Psoas muscle (tissue), 8 donors: ENCODE data around the gene LRFN3. TPM values are rescaled to one million over a fixed set of nuclear protein-coding genes. Genes with fewer than 3 reads are reported as not detected.

Source experiments
- ATAC-seq, 4 donors: fragments of 200-7000 bp; cut with Tn5 transposase; one replicate each; pipeline ENCODE4 v1.9.1; 2020; ENCODE audit warnings: moderate library complexity in 3 of 4, mild to moderate bottlenecking in 2 of 4
- DNase-seq, 2 donors: peaks; one replicate each; pipeline ENCODE4 v3.0.0-alpha.2; 2020
- H3K27ac ChIP-seq: fragments of 200-600 bp; one replicate; pipeline ENCODE4 v1.8.0; 2022
- H3K27me3 ChIP-seq, 3 donors: fragments of 200-600 bp in 1 of 3; one replicate each; pipeline versions ENCODE4 v1.6.1 to v1.8.0; 2013 to 2022; ENCODE audit warnings: low read length in 2 of 3, mild to moderate bottlenecking in 2 of 3, moderate library complexity in 1 of 3; ENCODE audit not compliant: insufficient read depth in 3 of 3
- H3K36me3 ChIP-seq, 2 donors: fragments of 200-600 bp in 1 of 2; one replicate each; pipeline versions ENCODE4 v1.6.1 to v1.8.0; 2013 to 2022; ENCODE audit warnings: low read depth in 1 of 2, mild to moderate bottlenecking in 1 of 2, moderate library complexity in 1 of 2; ENCODE audit not compliant: insufficient read depth in 1 of 2
- H3K4me1 ChIP-seq: fragments of 200-600 bp; one replicate; pipeline ENCODE4 v1.8.0; 2022
- H3K4me3 ChIP-seq: fragments of 200-600 bp; one replicate; pipeline ENCODE4 v1.8.0; 2022; ENCODE audit warnings: mild to moderate bottlenecking
- H3K9me3 ChIP-seq: fragments of 200-600 bp; one replicate; pipeline ENCODE4 v1.8.0; 2022
- CTCF ChIP-seq: fragments of 200-600 bp; IDR thresholded peaks from one replicate; pipeline ENCODE4 v1.8.0; 2022; ENCODE audit warnings: antibody characterized with exemption
- WGBS, 3 donors: extraction: QIAGEN DNeasy Blood & Tissue Kit; methylation state at CpG; one replicate each; pipeline versions ENCODE4 v1.1.6 to v1.1.7; 2013; 5-methylcytosine and 5-hydroxymethylcytosine counted together
- intact Hi-C, 2 donors: fragments of 100-400 bp; cut with DNase I; formaldehyde crosslinking; loops; one replicate each; pipeline versions ENCODE4 v1.11.0 to v1.14.2; 2022
- polyA plus RNA-seq, 3 donors: library from polyadenylated mRNA; stranded (reverse); fragments of 200-250 nt; gene quantifications; one replicate each; pipeline ENCODE4 v1.2.3, GENCODE V29; 2013
- total RNA-seq, 4 donors: library from RNA; stranded (reverse); fragmentation: NEBNext Ultra II Directional in 2 of 4; extraction: Animal tissue kit (Norgen Biotek cat#: 25700) in 2 of 4; gene quantifications; one replicate each; pipeline versions ENCODE4 v1.2.1 to v1.2.4, GENCODE V29; 2021 to 2023
- donor health status: healthy with polysubstance abuse.
- donor health status: DM: no; HTN: no; CAD: no; lungs with moderate emphysema.
- donor health status: Bipolar disorder and iron deficiency.
- donor health status: healthy.
- donor health status: DM: yes; HTN: yes; CAD: no.
- donor health status: DM: no; HTN: no; CAD: no.
- donor health status: DM: no; HTN: no; CAD: no.
- donor health status: DM: yes; HTN: yes; CAD: no.

The LRFN3 gene
- total and polyA plus RNA-seq, 7 donors, result 7.2 to 25.6 (median 10.7) TPM

- H3K36me3 ChIP-seq, result no peaks in the 10 kb centered on the region
- H3K9me3 ChIP-seq, result no peaks in the 10 kb centered on the region
- no peak overlapping the region for H3K4me3 ChIP-seq
- no peaks in the 10 kb centered on the region for H3K4me1 ChIP-seq
- ATAC-seq, result no peak
- intact Hi-C loops, result no loop called here
- no peak for TF ChIP-seq CTCF
- no peak for DNase-seq
- WGBS, 3 donors, result 59 to 66% (median 62%) methylated on average over 3 of the region's 3 CpGs
- peaks cover 0 to 7% (median 3%) of the 10 kb centered on the region in 3 donors for H3K27me3 ChIP-seq
- no peak overlapping the region for H3K27ac ChIP-seq
Observed at GRCh38 chr19:35915443-35915842, 20.7 kb upstream of the LRFN3 start.

DNA sequence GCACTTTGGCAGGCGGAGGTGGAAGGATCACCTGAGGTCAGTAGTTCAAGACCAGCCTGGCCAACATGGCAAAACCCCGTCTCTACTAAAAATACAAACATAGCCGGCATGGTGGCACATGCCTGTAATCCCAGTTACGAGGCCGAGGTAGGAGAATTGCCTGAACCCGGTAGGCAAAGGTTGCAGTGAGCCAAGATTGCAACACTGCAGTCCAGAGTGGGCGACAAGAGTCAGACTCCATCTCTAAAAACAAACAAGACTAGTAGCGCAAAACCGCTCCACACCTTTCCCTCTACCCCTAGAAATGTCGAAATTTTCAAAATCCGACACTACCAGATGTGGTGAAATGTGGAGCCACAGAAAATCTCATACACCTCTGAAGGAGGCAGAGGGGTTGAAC lies 16.9 kb upstream of the LRFN3 start:
- H3K4me3 ChIP-seq, result no peak overlapping the region
- intact Hi-C loops, result no loop called here
- TF ChIP-seq CTCF, result no peak
- H3K4me1 ChIP-seq, result no peaks in the 10 kb centered on the region
- no peaks in the 10 kb centered on the region for H3K9me3 ChIP-seq
- ATAC-seq, result no peak
- H3K36me3 ChIP-seq, result no peaks in the 10 kb centered on the region
- H3K27ac ChIP-seq, result no peak overlapping the region
- no peak for DNase-seq
- peaks cover 0 to 7% (median 3%) of the 10 kb centered on the region in 3 donors for H3K27me3 ChIP-seq
- WGBS, 3 donors, result 85 to 90% (median 89%) methylated on average over 11 of the region's 11 CpGs

DNA sequence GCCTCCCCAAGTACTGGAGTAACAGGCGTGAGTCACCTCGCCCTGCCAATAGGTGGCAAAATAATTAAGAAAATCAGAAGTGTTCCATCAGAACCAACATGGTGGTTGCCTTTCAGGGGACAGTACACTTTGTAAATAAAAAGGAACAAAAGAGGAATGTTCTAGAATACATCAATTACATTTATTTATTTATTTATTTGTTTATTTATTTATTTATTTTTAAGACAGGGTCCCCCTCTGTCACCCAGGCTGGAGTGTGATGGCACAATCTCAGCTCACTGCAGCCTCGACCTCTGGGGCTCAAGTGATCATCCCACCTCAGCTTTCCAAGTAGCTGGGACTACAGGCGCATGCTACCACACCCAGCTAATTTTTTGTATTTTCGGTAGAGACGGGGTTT lies 15.2 kb upstream of the LRFN3 start:
- DNase-seq, result no peak
- H3K9me3 ChIP-seq, result no peaks in the 10 kb centered on the region
- no peak for TF ChIP-seq CTCF
- peaks cover 0 to 8% (median 3%) of the 10 kb centered on the region in 3 donors for H3K27me3 ChIP-seq
- WGBS, 3 donors, result 72 to 83% (median 80%) methylated on average over 6 of the region's 6 CpGs
- intact Hi-C loops, result no loop called here
- ATAC-seq, result no peak
- no peak overlapping the region for H3K4me3 ChIP-seq
- H3K36me3 ChIP-seq, result no peaks in the 10 kb centered on the region
- H3K27ac ChIP-seq, result no peak overlapping the region
- H3K4me1 ChIP-seq, result no peaks in the 10 kb centered on the region

GRCh38 chr19:35925501-35925900 lies 10.7 kb upstream of the LRFN3 start:
- H3K4me3 ChIP-seq, result no peak overlapping the region
- peaks cover 0 to 6% (median 0%) of the 10 kb centered on the region in 3 donors for H3K27me3 ChIP-seq
- 76 to 82% (median 79%) methylated on average over 3 of the region's 3 CpGs for WGBS, 3 donors
- DNase-seq (no peak), ATAC-seq (no peak)
- no peaks in the 10 kb centered on the region for H3K9me3 ChIP-seq
- intact Hi-C loops, result no loop called here
- no peak overlapping the region for H3K27ac ChIP-seq
- no peak for TF ChIP-seq CTCF
- H3K36me3 ChIP-seq, result no peaks in the 10 kb centered on the region
- H3K4me1 ChIP-seq, result no peaks in the 10 kb centered on the region

DNA sequence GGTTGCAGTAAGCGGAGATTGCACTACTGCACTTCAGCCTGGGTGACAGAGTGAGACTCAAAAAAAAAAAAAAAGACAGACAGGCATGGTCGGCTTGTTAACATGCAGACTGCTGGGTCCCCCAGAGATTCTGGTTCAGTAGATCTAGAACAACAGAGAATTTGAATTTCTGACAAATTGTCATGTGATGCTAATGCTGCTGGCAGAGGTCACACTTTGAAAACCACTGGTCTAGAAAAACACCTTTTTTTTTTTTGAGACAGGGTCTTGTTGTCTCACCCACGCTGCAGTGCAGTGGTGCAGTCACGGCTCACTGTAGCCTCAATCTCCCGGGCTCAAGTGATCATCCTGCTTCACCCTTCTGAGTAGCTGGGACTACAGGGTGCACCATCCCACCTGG lies 7.7 kb upstream of the LRFN3 start:
- 75 to 79% (median 78%) methylated on average over 5 of the region's 5 CpGs for WGBS, 3 donors
- DNase-seq (no peak), ATAC-seq (no peak)
- Histone ChIP-seq H3K27me3 (peaks cover 0 to 6% (median 0%) of the 10 kb centered on the region in 3 donors), H3K4me3 (no peak overlapping the region), H3K4me1 (peaks cover 6% of the 10 kb centered on the region), H3K9me3 (no peaks in the 10 kb centered on the region), H3K27ac (no peak overlapping the region), H3K36me3 (no peaks in the 10 kb centered on the region)
- no peak for TF ChIP-seq CTCF
- intact Hi-C loops, result no loop called here
